Choroid plexus epithelial cell (primary cell): Measurements from ENCODE around the gene RGS10.

Experiments
- DNase-seq: peaks from one replicate; pipeline ENCODE4 v3.0.0-alpha.2; 2010; ENCODE audit warnings: low read depth
- H3K4me3 ChIP-seq: 2 replicates; pipeline ENCODE4 v1.5.1; 2011; ENCODE audit warnings: low read depth, mild to moderate bottlenecking, control low read depth, low read length, moderate library complexity
- TF ChIP-seq, protein P1 (sequence below): conservative IDR thresholded peaks from 2 replicates; pipeline ENCODE4 v1.5.1; 2011; ENCODE audit warnings: low read depth, mild to moderate bottlenecking, control low read depth, inconsistent platforms, low read length, moderate library complexity

The RGS10 gene

DNA sequence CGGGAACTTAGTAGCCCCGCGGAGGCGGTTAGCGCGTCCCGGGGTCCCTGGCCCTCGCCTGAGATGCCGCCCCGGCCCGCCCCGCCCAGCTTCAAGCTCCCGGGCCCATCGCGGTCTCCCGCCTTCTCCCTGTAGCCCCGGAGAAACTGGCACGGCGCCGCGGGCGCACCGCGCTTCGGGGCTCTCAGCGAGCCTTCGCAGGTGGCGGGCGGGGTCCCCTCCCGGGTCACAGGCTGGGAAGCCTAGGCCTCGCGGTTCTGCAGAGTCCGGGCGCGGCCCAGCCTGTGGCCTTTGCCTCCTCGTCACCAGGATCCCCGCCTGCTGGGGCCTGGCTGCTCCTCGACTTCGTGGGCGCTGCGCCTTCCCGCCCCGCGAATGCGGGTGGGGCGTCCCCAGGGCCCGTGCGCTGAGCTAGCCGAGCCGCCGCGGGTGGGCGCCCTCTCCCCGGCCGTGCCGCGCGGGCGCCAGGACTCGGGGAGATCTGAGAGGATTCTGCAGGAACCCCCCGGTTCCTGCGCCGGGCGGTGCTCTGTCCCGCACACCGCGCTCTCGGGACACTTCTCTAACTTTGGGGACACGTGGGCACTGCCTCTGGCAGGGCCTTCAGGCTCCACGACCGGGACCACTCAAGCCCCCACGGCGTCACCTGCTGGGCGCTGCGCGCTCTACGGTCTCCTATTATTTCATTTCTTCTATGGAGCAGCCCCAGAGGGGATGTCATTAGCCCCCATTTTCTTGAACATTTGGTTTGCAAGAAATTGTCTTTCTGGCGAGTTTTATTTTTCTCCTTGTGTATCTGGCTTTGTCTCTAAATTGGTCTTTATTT lies 682 bp upstream of the RGS10 start:
- TF ChIP-seq, protein P1, sequence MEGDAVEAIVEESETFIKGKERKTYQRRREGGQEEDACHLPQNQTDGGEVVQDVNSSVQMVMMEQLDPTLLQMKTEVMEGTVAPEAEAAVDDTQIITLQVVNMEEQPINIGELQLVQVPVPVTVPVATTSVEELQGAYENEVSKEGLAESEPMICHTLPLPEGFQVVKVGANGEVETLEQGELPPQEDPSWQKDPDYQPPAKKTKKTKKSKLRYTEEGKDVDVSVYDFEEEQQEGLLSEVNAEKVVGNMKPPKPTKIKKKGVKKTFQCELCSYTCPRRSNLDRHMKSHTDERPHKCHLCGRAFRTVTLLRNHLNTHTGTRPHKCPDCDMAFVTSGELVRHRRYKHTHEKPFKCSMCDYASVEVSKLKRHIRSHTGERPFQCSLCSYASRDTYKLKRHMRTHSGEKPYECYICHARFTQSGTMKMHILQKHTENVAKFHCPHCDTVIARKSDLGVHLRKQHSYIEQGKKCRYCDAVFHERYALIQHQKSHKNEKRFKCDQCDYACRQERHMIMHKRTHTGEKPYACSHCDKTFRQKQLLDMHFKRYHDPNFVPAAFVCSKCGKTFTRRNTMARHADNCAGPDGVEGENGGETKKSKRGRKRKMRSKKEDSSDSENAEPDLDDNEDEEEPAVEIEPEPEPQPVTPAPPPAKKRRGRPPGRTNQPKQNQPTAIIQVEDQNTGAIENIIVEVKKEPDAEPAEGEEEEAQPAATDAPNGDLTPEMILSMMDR, result peak; percentile 58
- peak; percentile 46 for DNase-seq

DNA sequence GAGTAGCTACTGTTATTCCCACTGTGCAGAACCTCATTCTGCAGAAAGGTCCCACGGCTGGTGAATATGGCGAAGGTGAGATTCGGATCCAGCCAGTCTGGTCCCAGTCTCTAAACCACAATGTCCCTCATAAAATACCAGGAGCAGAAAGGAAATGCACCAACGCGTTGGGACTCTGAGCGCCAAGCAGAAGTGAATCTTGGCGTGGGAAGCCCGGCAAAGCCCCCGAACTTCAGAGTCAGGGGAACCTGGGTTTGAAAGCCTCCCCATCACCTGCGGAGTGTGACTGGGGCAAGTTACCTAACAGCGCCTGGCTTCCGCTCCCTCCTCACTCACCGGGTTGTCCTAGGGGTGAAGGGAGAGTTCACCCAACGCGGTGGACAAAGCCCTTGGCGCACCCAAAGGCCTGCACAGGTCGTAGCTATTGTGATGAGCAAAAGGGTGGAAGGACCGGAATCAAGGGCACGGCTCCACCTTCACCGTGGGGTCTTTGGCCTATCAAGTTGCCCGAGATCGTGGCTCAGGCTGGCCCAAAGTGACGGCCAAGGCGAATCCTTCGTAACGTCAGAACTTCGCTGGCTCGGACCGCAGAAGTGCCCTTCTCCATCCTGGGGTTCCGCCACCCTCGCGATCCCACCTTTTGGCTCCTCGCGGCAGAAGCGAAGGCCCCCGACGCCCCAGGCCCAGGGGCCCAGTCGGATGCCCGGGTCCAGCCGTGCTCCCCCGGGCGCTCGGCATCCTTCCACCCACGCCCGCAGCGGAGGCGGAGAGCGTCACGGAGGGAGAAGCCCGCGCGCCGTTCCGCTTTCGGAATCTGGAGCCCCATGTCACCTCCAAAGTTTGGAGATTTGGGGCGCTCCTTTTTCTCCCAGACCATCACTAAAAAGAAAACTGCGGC lies 811 bp downstream of the RGS10 start:
- TF ChIP-seq, protein P1, result no peak
- H3K4me3 ChIP-seq, result peak overlapping the region; percentile 74
- peak; percentile 7 for DNase-seq

More for the DNA sequence above, 682 bp upstream of the RGS10 start:
- H3K4me3 ChIP-seq, result peak overlapping the region; percentile 74

DNA sequence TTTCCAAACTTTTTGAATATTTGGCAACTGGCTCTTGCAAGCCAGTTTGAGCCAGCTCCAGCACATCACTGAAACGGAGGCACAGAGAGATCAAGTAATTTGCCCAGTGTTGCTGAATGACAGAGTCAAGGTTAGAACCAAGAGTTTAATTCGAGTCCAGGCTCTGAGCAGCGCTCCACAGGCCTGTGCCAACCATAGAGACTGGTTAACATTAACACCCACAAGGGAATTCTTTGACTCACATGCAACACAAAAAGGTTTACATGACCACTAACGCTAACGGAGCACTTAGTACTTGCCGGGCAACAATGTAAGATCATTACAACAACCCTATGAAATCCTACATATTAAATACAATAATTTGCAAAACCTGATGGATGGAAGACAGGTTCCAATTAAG lies 1.5 kb downstream of the RGS10 start:
- TF ChIP-seq, protein P1, result no peak
- H3K4me3 ChIP-seq, result peak overlapping the region; percentile 74
- peak; percentile 12 for DNase-seq

DNA sequence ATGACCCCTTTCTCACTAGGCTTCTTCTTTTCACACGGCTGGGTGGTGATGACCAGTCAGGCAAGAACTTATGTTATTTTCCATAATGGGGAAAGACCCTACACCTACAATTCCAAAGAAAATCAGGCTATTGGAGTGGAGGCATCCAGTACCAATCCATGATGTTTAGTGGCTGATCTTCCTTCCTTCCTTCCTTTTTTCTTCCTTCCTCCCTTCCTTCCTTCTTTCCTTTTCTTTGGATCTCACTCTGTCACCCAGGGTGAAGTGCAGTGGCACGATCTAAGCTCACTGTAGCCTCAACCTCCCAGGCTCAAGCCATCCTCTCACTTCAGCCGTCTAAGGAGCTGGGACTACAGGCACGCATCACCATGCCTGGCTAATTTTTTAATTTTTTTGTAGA lies 2.5 kb downstream of the RGS10 start:
- H3K4me3 ChIP-seq, result no peak overlapping the region
- TF ChIP-seq, protein P1, result no peak
- DNase-seq, result no peak

DNA sequence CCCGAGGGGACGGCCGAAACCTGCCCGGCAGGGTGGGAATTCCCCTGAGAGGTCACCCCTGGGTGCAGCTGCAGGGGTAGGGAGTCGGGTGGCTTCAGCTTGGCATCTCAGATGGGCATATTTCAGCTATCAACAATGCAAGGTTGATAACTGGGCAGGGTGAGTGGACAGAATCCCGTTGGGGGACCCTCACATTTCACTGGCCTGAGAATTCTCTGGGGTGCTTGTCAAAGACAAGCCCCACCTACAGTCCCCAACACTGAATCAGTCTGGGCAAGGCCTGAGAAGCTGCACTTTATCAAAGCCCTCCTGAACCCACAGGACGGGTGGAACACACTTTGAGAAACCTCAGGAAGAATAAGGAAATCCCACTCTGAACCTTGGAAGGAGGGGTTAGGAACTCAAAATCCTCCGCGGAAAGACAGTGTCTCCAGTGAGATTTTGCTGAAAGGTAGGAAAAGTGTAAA lies 3.1 kb downstream of the RGS10 start:
- H3K4me3 ChIP-seq, result no peak overlapping the region
- DNase-seq, result no peak
- TF ChIP-seq, protein P1, result no peak

DNA sequence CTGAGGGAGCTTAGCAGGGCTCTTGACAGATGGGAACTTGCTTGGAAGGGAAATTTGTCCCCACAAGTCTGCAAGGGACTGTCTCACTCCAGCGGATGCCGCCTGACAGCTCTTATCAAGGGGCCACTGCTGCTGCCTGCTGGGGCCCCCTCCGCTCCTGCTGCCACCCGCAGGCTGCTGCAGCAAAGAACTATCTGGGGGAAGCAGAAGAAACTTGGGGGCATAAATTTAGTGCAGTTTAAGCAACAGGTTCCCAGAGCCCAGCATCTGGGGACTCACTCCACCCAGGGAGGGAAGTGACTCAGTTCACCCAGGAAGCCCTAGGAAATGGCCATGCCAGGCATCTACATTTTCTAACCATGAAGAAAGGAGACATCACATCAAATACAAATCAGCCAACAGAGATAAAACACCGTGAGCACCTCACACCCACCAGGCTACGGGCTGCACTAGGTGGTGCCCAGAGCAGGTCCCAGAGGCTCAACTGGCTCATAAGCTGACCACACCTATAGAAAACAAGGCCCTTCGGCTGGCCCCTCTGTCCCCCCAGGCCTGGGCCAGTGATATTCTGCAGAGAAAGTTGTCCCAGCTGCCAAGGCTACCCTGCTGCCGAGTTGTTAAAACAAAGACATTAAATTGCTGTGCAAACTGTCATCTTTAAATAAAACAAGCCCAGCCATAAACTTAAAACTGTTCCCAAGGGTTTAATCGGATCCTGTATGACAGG lies 3.7 kb downstream of the RGS10 start:
- H3K4me3 ChIP-seq, result no peak overlapping the region
- TF ChIP-seq, protein P1, result peak; percentile 14

More for the DNA sequence above, 3.7 kb downstream of the RGS10 start:
- DNase-seq, result peak; percentile 15
